EL (cell line): ENCODE measurements around the gene APOA5.
"Not testable (repeated sequence)": the region's sequence is repeated elsewhere in the genome, so short reads cannot be mapped to it uniquely, and the experiment has no call there.

Experiments used
- DNase-seq: peaks from one replicate; pipeline ENCODE4 v3.0.0-alpha.2; 2016

Gene APOA5

GRCh38 chr11:116826751-116827431 is 35.2 kb upstream of the APOA5 start:
- DNase-seq: no peak

- DNase-seq: no peak
Measured at GRCh38 chr11:116825854-116826750, 34.4 kb upstream of the APOA5 start.

- no peak for DNase-seq
Measured at GRCh38 chr11:116825434-116825833, 33.8 kb upstream of the APOA5 start.

GRCh38 chr11:116823031-116823843 is 31.6 kb upstream of the APOA5 start, which contains the start of gene APOA4:
Gene APOA4 (minus strand): TSS chr11:116823304. CDS start chr11:116823191, 113 bp downstream.
- no peak for DNase-seq

- DNase-seq: no peak
Measured at GRCh38 chr11:116822575-116822974, 30.9 kb upstream of the APOA5 start.

GRCh38 chr11:116821050-116821918 is 29.6 kb upstream of the APOA5 start:
- DNase-seq: no peak

- no peak for DNase-seq
Measured at GRCh38 chr11:116819049-116819448, 27.4 kb upstream of the APOA5 start.

- DNase-seq: no peak
Measured at GRCh38 chr11:116814502-116814901, 22.8 kb upstream of the APOA5 start.

GRCh38 chr11:116813781-116814471 is 22.2 kb upstream of the APOA5 start:
- no peak for DNase-seq

- DNase-seq: no peak
Measured at GRCh38 chr11:116813170-116813569, 21.5 kb upstream of the APOA5 start.

- DNase-seq: no peak
Measured at GRCh38 chr11:116812109-116812508, 20.4 kb upstream of the APOA5 start.

GRCh38 chr11:116811194-116811593 is 19.5 kb upstream of the APOA5 start:
- DNase-seq: no peak

GRCh38 chr11:116808262-116809175 is 16.8 kb upstream of the APOA5 start:
- peak; percentile 29 for DNase-seq

GRCh38 chr11:116807601-116808261 is 16.1 kb upstream of the APOA5 start:
- no peak for DNase-seq

- DNase-seq: no peak
Measured at GRCh38 chr11:116804001-116804400, 12.3 kb upstream of the APOA5 start.

GRCh38 chr11:116801662-116802061 is 10.0 kb upstream of the APOA5 start:
- not testable (repeated sequence) for DNase-seq

GRCh38 chr11:116800610-116801009 is 8.9 kb upstream of the APOA5 start:
- DNase-seq: no peak

- no peak for DNase-seq
Measured at GRCh38 chr11:116798368-116798767, 6.7 kb upstream of the APOA5 start.

- no peak for DNase-seq
Measured at GRCh38 chr11:116797816-116798215, 6.1 kb upstream of the APOA5 start.

GRCh38 chr11:116796548-116796947 is 4.9 kb upstream of the APOA5 start:
- DNase-seq: no peak
